ENCODE measurements around the gene MARVELD1.

The MARVELD1 gene

DNA sequence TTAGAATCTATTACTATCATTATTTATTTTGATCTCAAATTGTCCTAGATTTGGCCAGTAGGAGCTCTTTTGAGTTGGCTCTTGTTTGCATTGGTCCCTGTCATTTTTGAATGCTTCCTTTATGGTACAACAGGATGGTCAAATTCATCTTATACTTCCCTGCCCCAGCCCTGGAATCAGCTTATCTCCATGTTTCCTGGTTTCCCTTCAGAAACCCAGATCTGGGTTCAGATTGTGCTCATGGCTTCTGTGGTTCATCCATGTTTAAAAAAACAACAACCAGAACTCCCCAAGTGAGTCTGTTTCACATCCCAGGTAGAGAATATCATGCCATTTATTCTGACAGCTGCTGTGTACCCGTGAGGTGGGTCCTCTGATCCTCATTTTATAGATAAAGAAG is 34.0 kb downstream of the MARVELD1 start:
- H3K4me3 ChIP-seq (ENCODE audit: low read length), result no peak overlapping the region
- DNase-seq (ENCODE audit: low read depth), result no peak
- TF ChIP-seq, protein P1, sequence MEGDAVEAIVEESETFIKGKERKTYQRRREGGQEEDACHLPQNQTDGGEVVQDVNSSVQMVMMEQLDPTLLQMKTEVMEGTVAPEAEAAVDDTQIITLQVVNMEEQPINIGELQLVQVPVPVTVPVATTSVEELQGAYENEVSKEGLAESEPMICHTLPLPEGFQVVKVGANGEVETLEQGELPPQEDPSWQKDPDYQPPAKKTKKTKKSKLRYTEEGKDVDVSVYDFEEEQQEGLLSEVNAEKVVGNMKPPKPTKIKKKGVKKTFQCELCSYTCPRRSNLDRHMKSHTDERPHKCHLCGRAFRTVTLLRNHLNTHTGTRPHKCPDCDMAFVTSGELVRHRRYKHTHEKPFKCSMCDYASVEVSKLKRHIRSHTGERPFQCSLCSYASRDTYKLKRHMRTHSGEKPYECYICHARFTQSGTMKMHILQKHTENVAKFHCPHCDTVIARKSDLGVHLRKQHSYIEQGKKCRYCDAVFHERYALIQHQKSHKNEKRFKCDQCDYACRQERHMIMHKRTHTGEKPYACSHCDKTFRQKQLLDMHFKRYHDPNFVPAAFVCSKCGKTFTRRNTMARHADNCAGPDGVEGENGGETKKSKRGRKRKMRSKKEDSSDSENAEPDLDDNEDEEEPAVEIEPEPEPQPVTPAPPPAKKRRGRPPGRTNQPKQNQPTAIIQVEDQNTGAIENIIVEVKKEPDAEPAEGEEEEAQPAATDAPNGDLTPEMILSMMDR (conservative IDR thresholded peaks at IDR 0.05; ENCODE audit: low read depth, low read length), result no peak

DNA sequence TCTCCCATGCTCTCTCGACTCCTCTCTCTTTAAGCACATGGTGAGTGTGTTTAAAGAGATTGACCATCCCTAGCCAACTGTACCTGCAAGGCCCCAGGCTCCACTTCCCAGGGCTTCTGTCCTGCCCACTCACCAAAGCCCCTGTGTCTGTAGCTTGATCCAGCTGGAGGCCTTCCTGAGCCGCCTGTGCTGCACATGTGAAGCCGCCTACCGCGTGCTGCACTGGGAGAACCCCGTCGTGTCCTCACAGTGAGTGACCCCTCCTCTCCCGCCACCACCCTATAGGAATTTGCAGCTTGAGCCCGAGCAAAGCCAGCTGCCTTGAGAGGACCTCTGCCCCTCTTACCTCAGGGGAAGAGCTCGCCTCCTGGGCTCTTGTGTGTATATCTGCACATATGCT is 34.6 kb downstream of the MARVELD1 start:
- no peak overlapping the region for H3K4me3 ChIP-seq (ENCODE audit: low read length)
- TF ChIP-seq, protein P1 (conservative IDR thresholded peaks at IDR 0.05; ENCODE audit: low read depth, low read length), result no peak
- no peak for DNase-seq (ENCODE audit: low read depth)

DNA sequence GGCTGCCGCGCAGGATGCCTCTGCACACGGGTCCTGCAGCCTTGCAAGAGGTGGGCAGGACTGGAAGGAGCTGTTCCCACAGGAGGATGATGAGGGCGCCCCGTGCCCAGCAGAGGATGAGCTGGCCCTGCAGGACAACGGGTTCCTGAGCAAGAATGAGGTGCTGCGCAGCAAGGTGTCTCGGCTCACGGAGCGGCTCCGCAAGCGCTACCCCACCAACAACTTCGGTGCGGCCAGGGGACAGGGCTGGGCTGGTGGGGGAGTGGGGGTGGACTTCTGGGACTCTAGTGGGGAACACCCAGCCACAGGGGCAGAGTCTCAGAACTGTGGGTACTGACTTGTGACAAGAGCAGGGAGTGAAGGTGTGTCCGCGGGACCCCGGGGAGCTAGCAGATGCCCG is 39.4 kb downstream of the MARVELD1 start:
- no peak overlapping the region for H3K4me3 ChIP-seq (ENCODE audit: low read length)
- TF ChIP-seq, protein P1 (conservative IDR thresholded peaks at IDR 0.05; ENCODE audit: low read depth, low read length), result no peak
- no peak for DNase-seq (ENCODE audit: low read depth)

DNA sequence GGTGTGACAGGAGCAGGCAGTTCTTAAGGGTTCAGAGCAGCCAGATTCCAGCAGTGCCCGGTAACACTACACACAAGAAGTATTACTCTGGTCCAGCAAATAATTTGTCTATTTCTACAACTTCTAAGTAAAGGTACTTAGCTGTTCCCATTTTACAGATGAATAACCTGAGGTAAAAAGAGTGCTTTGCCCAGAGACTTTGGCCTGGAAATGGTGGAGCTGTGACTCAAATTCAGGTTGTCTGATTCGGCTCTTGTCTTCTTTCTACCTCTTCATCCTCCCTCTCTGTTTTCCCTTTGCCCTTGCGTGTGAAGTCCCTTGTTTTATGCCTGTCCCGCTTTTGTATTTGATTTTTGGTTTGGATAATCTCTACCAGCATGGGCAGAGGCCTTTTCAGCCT is 41.2 kb downstream of the MARVELD1 start:
- TF ChIP-seq, protein P1 (conservative IDR thresholded peaks at IDR 0.05; ENCODE audit: low read depth, low read length), result no peak
- no peak overlapping the region for H3K4me3 ChIP-seq (ENCODE audit: low read length)
- DNase-seq (ENCODE audit: low read depth), result no peak

DNA sequence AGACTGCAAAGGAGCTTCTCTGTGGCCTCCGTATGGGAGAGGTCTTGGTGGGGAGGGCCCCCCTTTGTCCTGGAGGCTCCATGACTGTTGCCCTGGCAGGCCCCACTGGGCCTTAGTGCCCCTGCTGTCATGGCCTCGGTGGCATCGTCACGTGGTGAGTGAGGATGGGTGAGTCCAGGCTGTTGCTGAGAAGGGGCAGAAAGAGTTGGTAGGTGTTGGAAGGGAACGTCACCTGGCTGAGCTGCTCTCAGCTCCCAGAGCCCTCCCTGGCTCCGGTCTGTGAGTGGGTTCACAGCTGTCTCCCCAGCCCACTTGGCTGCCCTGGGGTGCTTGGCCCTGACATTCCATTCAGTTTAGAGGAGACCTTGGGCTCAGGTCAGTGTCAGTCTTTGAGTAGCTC is 42.2 kb downstream of the MARVELD1 start:
- TF ChIP-seq, protein P1 (conservative IDR thresholded peaks at IDR 0.05; ENCODE audit: low read depth, low read length), result no peak
- no peak for DNase-seq (ENCODE audit: low read depth)

DNA sequence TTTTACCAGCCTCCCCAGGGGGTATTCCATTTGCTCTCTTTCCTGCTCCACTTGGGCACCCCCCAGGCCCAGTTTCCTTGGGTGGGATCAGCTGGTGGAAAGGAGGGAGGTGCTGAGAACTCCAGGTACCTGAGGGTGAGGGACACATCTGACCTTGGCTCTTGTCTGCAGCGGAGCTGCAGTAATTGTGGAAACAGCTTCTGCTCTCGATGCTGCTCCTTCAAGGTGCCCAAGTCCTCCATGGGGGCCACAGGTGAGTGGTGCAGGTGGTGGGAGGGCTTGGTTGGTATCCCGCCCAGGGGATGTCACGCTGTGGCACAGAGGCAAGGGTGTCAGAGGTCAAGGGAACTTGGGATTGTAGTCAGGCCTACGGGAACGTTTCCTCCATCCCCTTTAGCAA is 43.9 kb downstream of the MARVELD1 start:
- H3K4me3 ChIP-seq (ENCODE audit: low read length), result no peak overlapping the region
- TF ChIP-seq, protein P1 (conservative IDR thresholded peaks at IDR 0.05; ENCODE audit: low read depth, low read length), result no peak
- DNase-seq (ENCODE audit: low read depth), result no peak

More for the DNA sequence above, 42.2 kb downstream of the MARVELD1 start:
- H3K4me3 ChIP-seq (ENCODE audit: low read length), result no peak overlapping the region

DNA sequence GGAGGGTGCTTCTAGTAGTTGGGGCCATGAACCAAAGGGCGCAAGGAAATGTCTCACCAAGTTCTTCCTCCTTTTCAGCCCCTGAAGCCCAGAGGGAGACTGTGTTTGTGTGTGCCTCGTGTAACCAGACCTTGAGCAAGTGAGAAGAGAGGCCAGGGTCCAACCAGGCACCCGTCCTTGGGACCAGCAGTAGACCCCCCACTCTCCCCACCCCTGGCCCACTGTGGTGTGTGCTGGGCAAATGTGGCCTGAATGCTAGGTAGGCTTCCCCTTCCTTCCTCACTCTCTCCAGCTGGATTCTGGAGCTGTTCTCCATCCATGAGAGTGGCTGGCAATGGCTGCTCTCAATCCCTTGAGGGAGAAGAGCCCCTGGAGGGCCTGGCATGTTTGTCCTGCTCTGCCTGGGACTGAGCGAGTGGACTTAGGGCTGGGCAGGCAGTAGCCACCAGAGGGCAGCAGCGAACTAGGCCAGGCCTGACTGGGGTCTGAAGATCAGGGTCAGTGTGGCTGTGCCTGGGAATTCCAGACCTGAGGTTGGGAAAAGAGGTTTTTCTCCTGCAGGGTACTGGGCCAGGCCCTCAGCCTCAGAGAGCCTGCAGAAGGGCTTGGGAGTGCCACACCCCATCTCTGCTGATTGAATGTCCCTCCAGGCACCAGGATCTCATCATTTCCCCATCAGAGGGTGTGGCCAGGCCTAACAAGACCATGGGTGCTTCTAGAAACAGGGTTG is 45.8 kb downstream of the MARVELD1 start:
- TF ChIP-seq, protein P1 (conservative IDR thresholded peaks at IDR 0.05; ENCODE audit: low read depth, low read length), result peak; percentile 99
- H3K4me3 ChIP-seq (ENCODE audit: low read length), result no peak overlapping the region
- peak; percentile 75 for DNase-seq (ENCODE audit: low read depth)

Data from retinal pigment epithelial cell (primary cell).